ENCODE results near the gene ASTN2.

GRCh38 chr9:117403403-117403811 lies 11.4 kb downstream of the ASTN2 start:
- no peak for TF ChIP-seq CTCF (IDR thresholded peaks at IDR 0.05; ENCODE audit: low read length)
- no peak for TF ChIP-seq EZH2phosphoT487 (IDR thresholded peaks at IDR 0.05; ENCODE audit: low read length)
- TF ChIP-seq EZH2 (optimal IDR thresholded peaks at IDR 0.05; ENCODE audit: low read depth, low read length): no peak

Measured in MM.1S (cell line).